ENCODE results near the gene CPOX. TPM values are rescaled to one million over a fixed set of nuclear protein-coding genes. Genes with fewer than 3 reads are reported as not detected.
"Not testable (repeated sequence)": the region's sequence is repeated elsewhere in the genome, so short reads cannot be mapped to it uniquely, and the experiment has no call there.

Gene CPOX
- total and polyA plus RNA-seq, 2 of the 8 experiments (the other 6 are each of a cell fraction or from before 2014, with no cell fraction given), result 17.4 to 27.0 TPM

DNA sequence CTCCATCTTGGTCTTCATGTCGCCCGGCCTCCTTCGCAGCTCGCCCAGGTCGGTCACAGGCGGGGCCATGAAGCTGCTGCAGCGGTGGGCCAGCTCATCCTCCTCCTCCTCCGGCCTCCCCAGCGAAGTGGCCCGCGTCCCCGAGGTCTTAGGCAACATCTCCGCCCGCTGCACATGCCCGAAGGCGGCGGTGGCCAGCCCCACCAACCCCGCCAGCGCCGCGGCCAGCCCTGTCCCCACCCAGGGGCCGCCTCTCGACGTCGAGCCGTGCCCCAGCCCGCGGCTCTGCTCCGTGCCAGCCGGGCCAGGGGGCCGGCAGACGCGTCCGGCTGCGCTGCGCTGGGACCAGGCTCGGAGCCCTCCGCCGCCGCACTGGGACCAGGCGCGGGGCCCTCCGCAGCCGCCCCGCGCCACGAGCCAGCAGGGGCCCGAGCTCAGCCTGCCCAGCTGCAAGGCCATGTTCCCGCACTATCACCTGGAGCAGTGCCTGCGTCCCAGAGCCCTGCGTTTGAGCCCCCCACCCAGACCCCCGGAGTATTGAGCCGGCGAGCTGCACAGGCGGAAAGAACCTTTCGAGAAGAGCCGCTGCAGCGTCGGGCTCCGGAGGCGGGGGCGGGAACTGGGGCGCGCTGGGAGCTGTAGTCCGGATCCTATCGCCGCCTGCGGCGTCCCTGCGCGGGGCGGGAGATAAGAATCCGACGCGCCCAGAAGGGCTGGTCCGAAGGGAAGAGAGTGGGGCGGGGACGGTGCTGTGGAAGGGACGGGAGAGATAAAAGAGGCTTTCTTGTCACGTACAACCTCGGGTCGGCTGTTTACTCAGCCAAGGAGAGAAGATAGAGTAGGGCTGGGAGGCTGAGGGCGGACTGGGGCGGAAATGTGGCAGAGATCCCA lies at the start of gene CPOX (continued):
- peak; percentile 56 for TF ChIP-seq TAF7 (optimal IDR thresholded peaks at IDR 0.05; ENCODE audit: borderline replicate concordance, low read depth, low read length)
- peak; percentile 85 for TF ChIP-seq ASH2L (IDR thresholded peaks at IDR 0.05; ENCODE audit: low read length)
- TF ChIP-seq TBP (IDR thresholded peaks at IDR 0.05; ENCODE audit: low read depth, low read length), result peak; percentile 77
- TF ChIP-seq E2F6 (IDR thresholded peaks at IDR 0.05), result peak; percentile 66
- peak; percentile 35; the same call in 1 of the 2 replicates for TF ChIP-seq CEBPB (IDR thresholded peaks at IDR 0.05; ENCODE audit: low read depth, low read length)
- no peak for TF ChIP-seq HDAC2 (IDR thresholded peaks at IDR 0.05; ENCODE audit: borderline replicate concordance in 1 of 2, low read depth in 2 of 2, low read length in 2 of 2)
- TF ChIP-seq SIX5 (IDR thresholded peaks at IDR 0.05; ENCODE audit: low read depth, low read length), result peak; percentile 40; the same call in 1 of the 2 replicates
- peak; percentile 78; the same call in 1 of the 2 replicates for TF ChIP-seq RBBP5 (IDR thresholded peaks at IDR 0.05; ENCODE audit: borderline replicate concordance, low read depth, low read length)
- TF ChIP-seq EGR1 (IDR thresholded peaks at IDR 0.05; ENCODE audit: borderline replicate concordance, low read depth, low read length), result peak; percentile 96

- H3K27me3 ChIP-seq (replicated peaks in 1 of 4; ENCODE audit: control insufficient read depth in 3 of 4, extremely low read depth in 1 of 4, insufficient read depth in 3 of 4, low read length in 3 of 4); H3K27ac ChIP-seq (ENCODE audit: low read depth, low read length); H3K79me2 ChIP-seq (ENCODE audit: control insufficient read depth in 1 of 2, insufficient read depth in 2 of 2, low read length in 2 of 2); FAIRE-seq; H2BK20ac ChIP-seq (ENCODE audit: low read length); H3K23ac ChIP-seq (ENCODE audit: insufficient read length); H3K36me3 ChIP-seq (ENCODE audit: control insufficient read depth in 2 of 4, insufficient read depth in 4 of 4, low read length in 3 of 4); H4K5ac ChIP-seq (ENCODE audit: insufficient read length, low read depth, low read length); H2AK5ac ChIP-seq (ENCODE audit: low read depth, low read length); H3K4ac ChIP-seq (replicated peaks; ENCODE audit: insufficient read length, low read depth, low read length); POLR2A ChIA-PET (ENCODE audit: partially characterized antibody); H3K9ac ChIP-seq (replicated peaks in 1 of 4; ENCODE audit: extremely low read depth in 1 of 4, low read depth in 3 of 4, low read length in 3 of 4); H3K18ac ChIP-seq (ENCODE audit: extremely low read depth, low read length); H4K8ac ChIP-seq (ENCODE audit: extremely low read depth, insufficient read depth, low read length); DNase-seq (ENCODE audit: low read depth in 1 of 2, low spot score in 2 of 2); H2BK120ac ChIP-seq (replicated peaks; ENCODE audit: low read depth, low read length); H2AFZ ChIP-seq (ENCODE audit: low read length); H3K23me2 ChIP-seq (ENCODE audit: low read depth, low read length); H3K56ac ChIP-seq (replicated peaks; ENCODE audit: insufficient read length, low read depth, low read length); H3K4me3 ChIP-seq (ENCODE audit: extremely low read depth in 1 of 4, insufficient read depth in 2 of 4, low read depth in 3 of 4, low read length in 4 of 4); H4K91ac ChIP-seq (replicated peaks; ENCODE audit: insufficient read length, low read length); H3K4me1 ChIP-seq (replicated peaks in 1 of 4; ENCODE audit: control insufficient read depth in 3 of 4, insufficient read depth in 4 of 4, low read length in 3 of 4); H3K14ac ChIP-seq (ENCODE audit: insufficient read length); H3K9me3 ChIP-seq (ENCODE audit: insufficient read depth in 2 of 2, low read depth in 1 of 2, low read length in 1 of 2); H2BK12ac ChIP-seq (ENCODE audit: low read depth, low read length); H2BK15ac ChIP-seq (ENCODE audit: low read length); H3K79me1 ChIP-seq (ENCODE audit: low read depth, low read length); H2BK5ac ChIP-seq (ENCODE audit: low read depth, low read length); H3K4me2 ChIP-seq (ENCODE audit: insufficient read depth in 1 of 2, low read depth in 2 of 2, low read length in 2 of 2); H4K20me1 ChIP-seq (replicated peaks in 1 of 2; ENCODE audit: control insufficient read depth in 1 of 2, insufficient read depth in 2 of 2, low read length in 2 of 2): not testable (repeated sequence)
- CTCF ChIA-PET (ENCODE audit: partially characterized antibody), result interaction anchor here (0.9 to 4.7 kb wide), 4 partner anchors 15 to 151 kb away, joined by 3 to 17 read pairs (median 4); no protein-coding TSS in a partner anchor
- WGBS, 2 experiments (ENCODE audit: extremely low coverage in 1 of 2, insufficient coverage in 1 of 2, insufficient read length in 1 of 2, insufficient replicate concordance in 2 of 2, low coverage in 1 of 2, low lambda C conversion rate in 2 of 2, missing lambda C conversion rate in 1 of 2), result 91% methylated on average over 8 of the region's 9 CpGs; no CpG with 5 or more reads in 1 of the 2 experiments
These were observed 49.4 kb upstream of the CPOX start for GRCh38 chr3:98642769-98643168.
